ENCODE data around the gene RASGRP3. TPM values are rescaled to one million over a fixed set of nuclear protein-coding genes. Genes with fewer than 3 reads are reported as not detected.

Gene RASGRP3
- polyA plus RNA-seq, 2 of the 4 experiments (the other 2 are of a cell fraction), result 1.5 to 1.7 TPM

DNA sequence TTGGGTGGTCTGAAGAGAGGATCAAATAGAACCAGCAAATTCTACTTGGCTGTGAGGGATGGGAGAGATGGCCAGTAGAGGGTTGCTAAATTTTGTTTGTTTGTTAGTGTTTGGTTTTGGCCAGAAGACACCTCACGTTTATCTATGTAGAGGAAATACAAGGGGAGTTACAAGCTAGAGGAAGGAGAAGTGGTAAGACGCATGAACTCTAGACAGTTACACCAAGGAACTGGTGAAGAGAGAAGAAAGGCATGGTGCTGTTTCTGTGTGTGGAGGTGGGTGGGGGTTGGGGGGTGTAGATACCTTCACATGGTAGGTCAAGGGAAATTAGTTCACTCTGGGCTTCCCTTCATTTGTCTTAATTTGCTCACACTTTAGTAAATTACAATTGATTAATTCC, 25.6 kb downstream of the RASGRP3 start (continued):
- no peak for TF ChIP-seq NFE2L2 (conservative IDR thresholded peaks at IDR 0.05; ENCODE audit: low read length)
- no peak for TF ChIP-seq ESRRA (IDR thresholded peaks at IDR 0.05; ENCODE audit: borderline replicate concordance, low read length)
- TF ChIP-seq ZNF302 (CRISPR knock-in tag; IDR thresholded peaks at IDR 0.05), result no peak
- TF ChIP-seq HDAC2 (IDR thresholded peaks at IDR 0.05), result no peak
- no peak for TF ChIP-seq CEBPB (IDR thresholded peaks at IDR 0.05)
- TF ChIP-seq CHD4 (IDR thresholded peaks at IDR 0.05; ENCODE audit: borderline replicate concordance), result no peak
- TF ChIP-seq, protein P1, sequence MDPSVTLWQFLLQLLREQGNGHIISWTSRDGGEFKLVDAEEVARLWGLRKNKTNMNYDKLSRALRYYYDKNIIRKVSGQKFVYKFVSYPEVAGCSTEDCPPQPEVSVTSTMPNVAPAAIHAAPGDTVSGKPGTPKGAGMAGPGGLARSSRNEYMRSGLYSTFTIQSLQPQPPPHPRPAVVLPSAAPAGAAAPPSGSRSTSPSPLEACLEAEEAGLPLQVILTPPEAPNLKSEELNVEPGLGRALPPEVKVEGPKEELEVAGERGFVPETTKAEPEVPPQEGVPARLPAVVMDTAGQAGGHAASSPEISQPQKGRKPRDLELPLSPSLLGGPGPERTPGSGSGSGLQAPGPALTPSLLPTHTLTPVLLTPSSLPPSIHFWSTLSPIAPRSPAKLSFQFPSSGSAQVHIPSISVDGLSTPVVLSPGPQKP (IDR thresholded peaks at IDR 0.05; ENCODE audit: low read depth, low read length), result no peak
- TF ChIP-seq, protein P2, sequence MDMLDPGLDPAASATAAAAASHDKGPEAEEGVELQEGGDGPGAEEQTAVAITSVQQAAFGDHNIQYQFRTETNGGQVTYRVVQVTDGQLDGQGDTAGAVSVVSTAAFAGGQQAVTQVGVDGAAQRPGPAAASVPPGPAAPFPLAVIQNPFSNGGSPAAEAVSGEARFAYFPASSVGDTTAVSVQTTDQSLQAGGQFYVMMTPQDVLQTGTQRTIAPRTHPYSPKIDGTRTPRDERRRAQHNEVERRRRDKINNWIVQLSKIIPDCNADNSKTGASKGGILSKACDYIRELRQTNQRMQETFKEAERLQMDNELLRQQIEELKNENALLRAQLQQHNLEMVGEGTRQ (IDR thresholded peaks at IDR 0.05), result no peak

DNA sequence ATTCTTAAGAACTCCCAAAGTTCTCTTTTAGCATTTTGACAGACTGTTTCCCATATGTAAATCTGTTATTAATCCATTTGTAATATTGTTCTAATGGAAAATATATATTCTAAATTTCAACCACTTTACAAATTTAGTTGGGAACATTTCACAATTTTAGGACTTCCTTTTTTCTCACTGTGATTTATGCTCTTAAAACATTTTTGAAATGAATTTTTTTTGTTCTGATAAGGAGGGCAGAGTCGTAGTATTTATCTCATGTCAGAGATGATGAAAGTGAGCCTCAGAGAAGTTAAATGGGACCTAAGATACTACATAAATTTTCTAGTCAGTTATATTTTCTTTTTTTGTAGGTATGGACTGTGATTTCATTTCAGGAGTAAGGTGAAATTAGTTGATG, 26.6 kb downstream of the RASGRP3 start:
- TF ChIP-seq ZSCAN20 (CRISPR knock-in tag; IDR thresholded peaks at IDR 0.05) (no peak), RFX5 (IDR thresholded peaks at IDR 0.05) (no peak)
- Histone ChIP-seq H3K4me1 (no peaks in the 10 kb centered on the region), H3K4me2 (no peak overlapping the region), H3K27ac (no peak overlapping the region), H3K9me3 (no peaks in the 10 kb centered on the region), H3K4me3 (no peak overlapping the region)
- no peak for FAIRE-seq
- ChIA-PET POLR2A (no interaction called here), CTCF (interaction anchor here (0.9 kb wide), 1 partner anchor 22 kb away, joined by 3 read pairs; no protein-coding TSS in a partner anchor)
- WGBS (ENCODE audit: missing lambda C conversion rate), result 70% methylated on average over 1 of the region's 1 CpG
- DNase-seq (ENCODE audit: low read depth in 1 of 2, low spot score in 1 of 2), result no peak
- no peak for ATAC-seq

DNA sequence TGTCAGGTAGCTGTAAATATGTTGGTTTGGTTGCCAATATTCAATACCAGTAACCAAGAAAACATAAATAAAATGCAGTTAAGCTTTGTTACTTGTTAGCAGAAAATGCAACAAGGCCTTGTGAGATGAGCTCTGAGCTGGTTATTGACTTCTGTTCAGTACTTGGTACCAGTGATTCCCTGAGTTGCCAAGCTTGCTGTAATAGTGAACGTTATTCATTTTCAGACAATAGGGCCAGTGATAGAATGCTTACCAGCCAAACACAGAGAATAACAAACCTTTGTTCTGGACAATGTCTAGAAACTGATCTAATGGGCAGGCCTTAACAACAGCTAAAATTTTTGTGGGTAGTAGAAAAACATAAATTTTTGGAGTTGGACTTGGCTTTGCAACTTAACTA, 29.5 kb downstream of the RASGRP3 start:
- POLR2A ChIA-PET, result no interaction called here
- DNase-seq (ENCODE audit: low read depth in 1 of 2, low spot score in 1 of 2), result no peak
- no peak overlapping the region for H3K4me2 ChIP-seq
- CTCF ChIA-PET, result interaction anchor here (0.7 to 1.4 kb wide), 2 partner anchors 30 to 734 kb away, joined by 3 to 5 read pairs; partner anchors contain the start of gene RASGRP3
- ATAC-seq, result no peak
- H3K4me3 ChIP-seq, result no peak overlapping the region
- 54% methylated on average over 1 of the region's 1 CpG for WGBS (ENCODE audit: missing lambda C conversion rate)
- TF ChIP-seq RCOR1 (IDR thresholded peaks at IDR 0.05; ENCODE audit: low read depth, low read length), result no peak
- TF ChIP-seq RAD21 (conservative IDR thresholded peaks at IDR 0.05 in 1 of 2, IDR thresholded peaks at IDR 0.05 in 1 of 2), result no peak
- no peak for TF ChIP-seq NPAS2 (CRISPR knock-in tag; IDR thresholded peaks at IDR 0.05; ENCODE audit: borderline replicate concordance)
- no peak for TF ChIP-seq EHMT2 (IDR thresholded peaks at IDR 0.05; ENCODE audit: low read depth)
- no peak for TF ChIP-seq HOXA7 (CRISPR knock-in tag; IDR thresholded peaks at IDR 0.05)
- TF ChIP-seq CBX8 (IDR thresholded peaks at IDR 0.05), result no peak
- TF ChIP-seq CEBPB (IDR thresholded peaks at IDR 0.05), result no peak
- TF ChIP-seq POLR2A (IDR thresholded peaks at IDR 0.05; ENCODE audit: low read length), result no peak
- TF ChIP-seq HEYL (CRISPR knock-in tag; IDR thresholded peaks at IDR 0.05), result no peak
- TF ChIP-seq MAZ (IDR thresholded peaks at IDR 0.05; ENCODE audit: borderline replicate concordance, low read depth, low read length), result no peak
- TF ChIP-seq KDM1A (IDR thresholded peaks at IDR 0.05; ENCODE audit: low read depth), result no peak
- TF ChIP-seq, protein P2 (IDR thresholded peaks at IDR 0.05), result no peak
- TF ChIP-seq EHF (CRISPR knock-in tag; IDR thresholded peaks at IDR 0.05), result no peak
- no peak for TF ChIP-seq JUNB (IDR thresholded peaks at IDR 0.05)
- no peak for TF ChIP-seq EP300 (IDR thresholded peaks at IDR 0.05)
- TF ChIP-seq, protein P3, sequence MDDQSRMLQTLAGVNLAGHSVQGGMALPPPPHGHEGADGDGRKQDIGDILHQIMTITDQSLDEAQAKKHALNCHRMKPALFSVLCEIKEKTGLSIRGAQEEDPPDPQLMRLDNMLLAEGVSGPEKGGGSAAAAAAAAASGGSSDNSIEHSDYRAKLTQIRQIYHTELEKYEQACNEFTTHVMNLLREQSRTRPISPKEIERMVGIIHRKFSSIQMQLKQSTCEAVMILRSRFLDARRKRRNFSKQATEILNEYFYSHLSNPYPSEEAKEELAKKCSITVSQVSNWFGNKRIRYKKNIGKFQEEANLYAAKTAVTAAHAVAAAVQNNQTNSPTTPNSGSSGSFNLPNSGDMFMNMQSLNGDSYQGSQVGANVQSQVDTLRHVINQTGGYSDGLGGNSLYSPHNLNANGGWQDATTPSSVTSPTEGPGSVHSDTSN (IDR thresholded peaks at IDR 0.05), result no peak
- H3K27ac ChIP-seq, result no peak overlapping the region
- FAIRE-seq, result no peak
- no peaks in the 10 kb centered on the region for H3K9me3 ChIP-seq
- no peaks in the 10 kb centered on the region for H3K4me1 ChIP-seq
